T-helper 2 cell treated with Interferon-gamma antibody and Interleukin-4, amounts not matched to agents 5 μg/mL and 100 μg/mL, for 36 hours (primary cell): Measurements from ENCODE around the gene RBM38.
A peak's percentile ranks its signal among the peaks of the same experiment; 100 is the strongest.

Experiments
- DNase-seq: peaks from one replicate; pipeline ENCODE4 v3.0.0; 2021; ENCODE audit warnings: low spot score
- H3K27ac Mint-ChIP-seq: one replicate; pipeline ENCODE4 v1.8.0; 2021; ENCODE audit warnings: mild to moderate bottlenecking, mixed read lengths
- H3K27me3 Mint-ChIP-seq: one replicate; pipeline ENCODE4 v1.8.0; 2021; ENCODE audit warnings: low read depth, mixed read lengths
- H3K36me3 Mint-ChIP-seq: one replicate; pipeline ENCODE4 v1.8.0; 2021; ENCODE audit warnings: low read depth, mixed read lengths
- H3K4me1 Mint-ChIP-seq: one replicate; pipeline ENCODE4 v1.8.0; 2021; ENCODE audit warnings: low read depth, mixed read lengths
- H3K4me3 Mint-ChIP-seq: one replicate; pipeline ENCODE4 v1.8.0; 2022; ENCODE audit warnings: mild to moderate bottlenecking, moderate library complexity, mixed read lengths
- H3K9me3 Mint-ChIP-seq: one replicate; pipeline ENCODE4 v1.8.0; 2021; ENCODE audit warnings: mixed read lengths

The RBM38 gene

DNA sequence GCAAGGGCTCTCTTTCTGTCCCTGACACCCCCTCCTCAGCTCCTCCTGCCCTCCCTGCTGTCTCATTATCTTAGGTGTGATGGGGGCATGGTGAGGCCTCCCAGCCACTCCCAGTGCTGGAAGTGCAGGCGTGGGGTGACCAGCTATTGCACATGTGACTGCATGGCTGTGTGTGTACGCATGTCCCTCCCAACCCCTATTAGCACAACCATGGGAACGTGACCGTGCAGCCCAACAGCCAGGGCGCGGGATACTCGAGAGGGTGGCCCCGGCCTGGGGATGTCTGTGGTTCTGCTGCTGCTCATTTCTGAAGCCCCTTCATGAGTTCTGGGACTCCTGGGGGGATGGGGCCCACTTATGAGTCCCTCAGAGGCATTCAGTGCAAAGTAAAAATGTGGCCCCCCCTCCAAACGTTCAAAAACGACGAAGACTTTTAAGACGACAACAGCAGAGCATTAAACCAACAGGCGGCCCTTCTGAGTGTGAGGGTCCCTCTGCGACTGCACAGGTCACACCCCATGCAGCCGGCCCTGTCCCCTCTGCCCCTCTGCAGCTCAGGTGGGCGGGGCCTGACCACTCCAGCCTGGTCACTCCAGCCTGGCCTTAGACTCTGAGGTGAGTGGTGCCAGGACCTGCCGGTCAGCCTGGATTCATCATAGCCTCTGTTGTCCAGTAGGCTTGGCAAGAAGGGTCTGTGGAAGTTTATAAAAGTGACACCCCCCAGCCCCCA, 51.1 kb downstream of the RBM38 start:
- Mint-ChIP-seq H3K4me1 (peaks cover 9% of the 10 kb centered on the region), H3K4me3 (no peak overlapping the region), H3K27me3 (peaks cover 15% of the 10 kb centered on the region), H3K27ac (no peak overlapping the region), H3K36me3 (no peaks in the 10 kb centered on the region), H3K9me3 (peaks cover 3% of the 10 kb centered on the region)
- DNase-seq = no peak

DNA sequence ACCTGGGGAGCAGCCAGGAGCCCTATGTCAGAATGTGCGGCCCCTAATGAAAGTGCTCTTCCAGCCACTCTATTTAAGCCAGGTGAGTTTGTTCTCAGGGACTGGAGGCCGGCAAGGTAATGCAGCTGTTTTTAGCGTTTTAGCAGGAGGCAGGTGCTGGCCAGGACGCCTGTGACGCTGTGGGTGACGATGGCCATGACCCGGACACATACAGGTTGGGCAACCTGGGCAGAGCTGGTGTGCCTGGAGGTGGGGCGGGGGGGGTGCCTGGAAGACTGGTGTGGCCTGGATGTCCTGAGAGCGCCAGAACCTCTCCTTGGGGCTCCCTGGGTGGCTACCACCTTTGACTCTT, 51.7 kb downstream of the RBM38 start:
- Mint-ChIP-seq H3K36me3 (no peaks in the 10 kb centered on the region), H3K27me3 (peaks cover 18% of the 10 kb centered on the region), H3K9me3 (peaks cover 3% of the 10 kb centered on the region), H3K27ac (no peak overlapping the region), H3K4me3 (no peak overlapping the region), H3K4me1 (peaks cover 9% of the 10 kb centered on the region)
- DNase-seq = no peak

- no peak overlapping the region for H3K27ac Mint-ChIP-seq
- H3K4me1 Mint-ChIP-seq = peaks cover 7% of the 10 kb centered on the region
- peaks cover 3% of the 10 kb centered on the region for H3K9me3 Mint-ChIP-seq
- DNase-seq = no peak
- no peak overlapping the region for H3K4me3 Mint-ChIP-seq
- H3K36me3 Mint-ChIP-seq = no peaks in the 10 kb centered on the region
- H3K27me3 Mint-ChIP-seq = peaks cover 24% of the 10 kb centered on the region
These were observed 52.4 kb downstream of the RBM38 start for GRCh38 chr20:57443349-57444265.

DNA sequence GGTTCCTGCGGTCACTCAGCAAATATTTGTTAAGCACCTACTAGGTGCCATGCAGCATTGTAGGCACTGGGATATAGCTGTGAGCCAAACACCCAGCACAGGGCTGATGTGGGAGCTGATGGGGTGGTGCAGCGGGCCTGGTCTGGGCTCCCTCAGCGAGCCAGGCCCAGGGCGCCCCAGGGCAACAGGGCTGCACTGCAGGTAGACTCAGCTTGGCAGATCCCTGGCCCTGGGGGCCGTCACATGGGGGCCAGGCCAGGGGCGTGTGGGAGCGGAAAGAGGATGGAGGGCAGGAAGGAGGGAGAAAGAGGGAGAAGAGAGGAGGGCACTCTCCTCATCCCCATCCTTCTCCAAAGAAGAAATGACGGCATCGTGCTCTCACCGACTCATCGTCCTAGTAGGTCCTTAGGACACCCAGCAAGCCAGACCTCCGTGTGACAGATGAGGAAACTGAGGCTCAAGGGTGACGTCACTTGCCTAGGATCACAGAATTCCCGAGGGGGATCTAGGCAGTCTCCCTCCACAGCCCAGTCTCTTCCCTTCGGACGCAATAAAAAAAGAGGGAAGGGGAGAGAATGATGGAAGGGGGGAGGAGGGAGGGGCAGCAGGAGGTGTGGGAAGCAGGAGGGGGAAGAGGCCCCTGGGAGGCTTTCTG, 53.3 kb downstream of the RBM38 start:
- Mint-ChIP-seq H3K27me3 (peaks cover 28% of the 10 kb centered on the region), H3K36me3 (no peaks in the 10 kb centered on the region), H3K9me3 (peaks cover 3% of the 10 kb centered on the region), H3K27ac (no peak overlapping the region), H3K4me3 (no peak overlapping the region), H3K4me1 (peaks cover 7% of the 10 kb centered on the region)
- DNase-seq = no peak

DNA sequence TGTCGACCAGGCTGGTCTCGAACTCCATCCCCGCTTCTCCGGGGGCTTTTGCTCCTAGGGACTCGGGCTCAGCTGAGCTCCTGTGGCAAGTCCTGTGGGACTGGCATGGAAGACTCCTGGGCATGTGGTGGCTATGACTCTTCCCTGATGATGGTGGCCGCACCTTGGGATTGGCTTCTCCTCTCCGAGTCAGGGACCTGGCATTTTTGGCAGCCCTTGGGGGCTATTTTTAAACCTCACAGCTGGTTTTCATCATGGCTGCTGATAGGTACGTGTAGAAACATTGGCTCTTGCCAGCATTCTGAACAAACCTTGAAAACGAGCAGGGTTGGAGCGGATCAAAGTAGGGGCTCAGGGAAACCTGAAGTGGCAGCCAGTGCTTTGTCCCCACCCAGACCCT, 54.1 kb downstream of the RBM38 start:
- Mint-ChIP-seq H3K27ac (no peak overlapping the region), H3K9me3 (peaks cover 3% of the 10 kb centered on the region), H3K27me3 (peaks cover 34% of the 10 kb centered on the region), H3K36me3 (no peaks in the 10 kb centered on the region), H3K4me1 (peaks cover 10% of the 10 kb centered on the region), H3K4me3 (no peak overlapping the region)
- no peak for DNase-seq

DNA sequence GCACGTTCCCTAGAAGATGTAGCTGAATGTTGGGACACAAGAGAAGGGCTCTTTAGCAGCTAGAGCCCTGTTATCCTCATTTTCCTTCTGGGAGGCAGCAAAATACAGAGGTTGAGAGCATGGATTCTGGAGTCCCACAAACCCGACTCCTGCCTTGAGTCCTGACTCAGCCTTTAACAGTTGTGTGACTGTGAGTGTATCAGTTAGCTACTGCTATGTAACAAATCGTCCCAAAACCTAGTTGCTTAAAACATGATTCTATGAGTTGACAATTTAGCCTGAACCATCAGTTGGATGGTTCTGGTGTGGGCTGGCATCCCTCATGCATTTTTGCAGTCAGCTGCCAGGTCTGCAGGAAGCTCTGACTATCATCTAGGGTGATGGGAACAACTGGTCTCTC, 54.6 kb downstream of the RBM38 start:
- peaks cover 3% of the 10 kb centered on the region for H3K9me3 Mint-ChIP-seq
- DNase-seq = no peak
- H3K27ac Mint-ChIP-seq = no peak overlapping the region
- H3K36me3 Mint-ChIP-seq = no peaks in the 10 kb centered on the region
- no peak overlapping the region for H3K4me3 Mint-ChIP-seq
- H3K27me3 Mint-ChIP-seq = peaks cover 34% of the 10 kb centered on the region
- peaks cover 13% of the 10 kb centered on the region for H3K4me1 Mint-ChIP-seq

DNA sequence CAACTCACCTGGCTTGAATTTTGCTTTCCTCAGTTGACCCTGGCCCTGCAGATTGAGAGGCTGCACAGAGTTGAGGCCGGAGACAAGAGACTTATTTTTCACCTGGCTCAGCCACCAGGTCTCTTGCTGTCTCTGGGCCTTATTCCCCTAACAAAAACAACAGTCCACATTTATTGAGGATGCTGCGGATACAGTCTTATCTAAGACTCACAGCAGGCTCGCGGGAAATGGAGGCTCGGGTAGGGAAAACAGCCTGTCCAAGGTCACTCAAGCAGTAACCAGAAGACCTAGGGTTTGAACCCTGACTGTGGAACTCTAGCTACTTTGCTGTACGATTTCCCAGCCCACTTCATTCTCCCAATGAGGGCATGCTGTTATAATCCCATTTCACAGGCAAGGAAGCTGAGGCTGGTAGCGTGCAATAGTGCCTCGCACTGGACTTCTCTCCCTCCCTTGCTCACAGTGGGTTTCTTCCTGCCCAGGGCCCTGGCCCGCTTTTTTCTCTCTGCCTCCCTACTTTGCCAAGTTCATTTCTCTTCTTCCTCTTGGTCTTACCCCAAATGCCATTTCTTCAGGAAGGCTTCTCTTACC, 57.7 kb downstream of the RBM38 start:
- H3K36me3 Mint-ChIP-seq = no peaks in the 10 kb centered on the region
- DNase-seq = no peak
- H3K4me3 Mint-ChIP-seq = no peak overlapping the region
- H3K4me1 Mint-ChIP-seq = peaks cover 28% of the 10 kb centered on the region
- H3K27ac Mint-ChIP-seq = peak overlapping the region; percentile 35
- H3K27me3 Mint-ChIP-seq = peaks cover 34% of the 10 kb centered on the region
- peaks cover 3% of the 10 kb centered on the region for H3K9me3 Mint-ChIP-seq

- peaks cover 28% of the 10 kb centered on the region for H3K4me1 Mint-ChIP-seq
- H3K9me3 Mint-ChIP-seq = peaks cover 3% of the 10 kb centered on the region
- H3K4me3 Mint-ChIP-seq = no peak overlapping the region
- H3K27me3 Mint-ChIP-seq = peaks cover 37% of the 10 kb centered on the region
- H3K27ac Mint-ChIP-seq = peak overlapping the region; percentile 35
- DNase-seq = no peak
- H3K36me3 Mint-ChIP-seq = no peaks in the 10 kb centered on the region
These were observed 58.5 kb downstream of the RBM38 start for GRCh38 chr20:57449398-57450354.

DNA sequence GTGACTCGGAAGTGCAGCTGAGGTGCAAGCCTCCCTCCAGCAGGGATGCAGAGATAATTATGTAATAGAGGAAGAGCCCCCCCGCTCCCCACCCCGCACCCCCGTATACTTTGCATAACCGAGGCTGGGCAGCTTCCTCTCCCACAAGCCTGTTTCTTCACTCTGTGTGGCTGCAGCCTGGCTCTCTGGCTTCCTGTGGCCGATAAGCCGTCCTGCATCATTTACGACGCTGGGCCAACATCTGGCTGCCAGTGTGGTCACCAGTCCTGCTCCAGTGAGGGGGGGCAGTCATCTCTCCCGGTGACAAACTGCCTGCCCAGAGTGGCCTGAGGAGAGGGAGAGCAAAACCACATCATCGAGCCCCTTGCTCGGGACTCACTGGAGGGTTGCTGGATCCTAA, 59.2 kb downstream of the RBM38 start:
- Mint-ChIP-seq H3K27me3 (peaks cover 36% of the 10 kb centered on the region), H3K4me3 (peak overlapping the region; percentile 36), H3K27ac (no peak overlapping the region), H3K4me1 (peaks cover 28% of the 10 kb centered on the region), H3K36me3 (no peaks in the 10 kb centered on the region), H3K9me3 (peaks cover 2% of the 10 kb centered on the region)
- DNase-seq = no peak

DNA sequence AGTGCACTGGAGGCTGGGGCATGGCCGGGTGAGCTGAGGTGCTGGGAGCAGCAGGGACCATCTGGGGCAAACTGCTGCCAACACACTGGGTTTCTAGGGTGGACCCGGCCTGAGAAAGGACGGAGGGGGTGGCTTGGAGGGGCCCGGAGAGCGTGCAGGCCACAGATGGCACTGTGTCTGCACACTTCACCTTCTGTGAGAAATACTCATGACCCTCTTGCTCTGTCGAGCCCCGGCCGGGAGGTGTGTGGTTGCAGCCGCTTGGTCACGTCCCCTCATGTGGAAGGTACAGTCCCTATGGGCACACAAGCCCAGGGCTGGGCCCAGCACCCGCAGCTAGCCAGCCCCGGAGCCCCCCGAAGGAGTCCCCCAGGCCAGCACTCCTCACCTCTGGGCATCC, 59.7 kb downstream of the RBM38 start:
- DNase-seq = no peak
- Mint-ChIP-seq H3K27me3 (peaks cover 34% of the 10 kb centered on the region), H3K4me3 (no peak overlapping the region), H3K9me3 (no peaks in the 10 kb centered on the region), H3K36me3 (no peaks in the 10 kb centered on the region), H3K27ac (no peak overlapping the region), H3K4me1 (peaks cover 28% of the 10 kb centered on the region)

GRCh38 chr20:57451431-57451794, 60.2 kb downstream of the RBM38 start:
- H3K27ac Mint-ChIP-seq = no peak overlapping the region
- H3K4me3 Mint-ChIP-seq = peak overlapping the region; percentile 16
- DNase-seq = no peak
- peaks cover 27% of the 10 kb centered on the region for H3K4me1 Mint-ChIP-seq
- peaks cover 30% of the 10 kb centered on the region for H3K27me3 Mint-ChIP-seq
- H3K36me3 Mint-ChIP-seq = no peaks in the 10 kb centered on the region
- H3K9me3 Mint-ChIP-seq = no peaks in the 10 kb centered on the region

DNA sequence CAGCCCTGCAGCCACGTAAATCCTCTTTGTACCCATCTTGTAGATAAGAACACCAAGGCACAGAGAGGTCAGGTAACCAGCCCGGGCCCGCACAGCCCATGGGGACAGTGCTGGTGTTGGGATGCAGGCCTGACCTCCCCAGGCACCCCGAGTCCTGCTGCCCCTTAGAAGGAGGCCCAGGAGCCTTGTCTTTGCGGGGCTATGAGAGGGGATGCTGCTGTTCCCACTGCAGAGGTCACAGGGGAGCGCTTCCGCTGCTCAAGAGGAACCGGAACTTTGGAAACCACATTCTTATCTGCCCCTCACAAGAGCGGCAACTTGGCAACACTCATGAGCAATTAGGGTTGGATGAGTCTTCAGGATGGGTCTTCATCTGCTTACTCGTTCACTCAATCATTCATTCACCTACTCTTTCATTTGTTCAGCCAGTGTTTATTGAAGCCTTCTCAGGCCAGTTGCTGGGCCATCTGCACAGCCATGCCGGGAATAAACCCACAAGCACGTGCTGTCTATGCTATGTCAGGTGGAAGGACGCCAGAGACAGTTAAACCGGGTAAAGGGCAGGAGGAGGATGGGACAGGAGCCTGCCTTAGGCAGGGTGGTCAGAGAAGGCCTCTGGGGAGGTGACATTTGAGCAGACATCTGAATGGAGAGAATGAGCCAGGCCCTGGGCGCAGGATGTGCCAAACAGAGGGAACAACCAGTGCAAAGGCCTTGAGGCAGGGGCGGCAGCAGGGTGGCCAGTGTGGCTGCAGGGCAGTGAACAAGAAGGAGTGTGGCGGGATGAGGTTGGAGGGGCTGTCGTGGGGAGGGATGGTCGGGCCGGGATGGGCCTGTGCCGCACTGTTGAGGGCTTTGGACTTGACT, 60.8 kb downstream of the RBM38 start:
- Mint-ChIP-seq H3K36me3 (no peaks in the 10 kb centered on the region), H3K27ac (peak overlapping the region; percentile 59), H3K9me3 (no peaks in the 10 kb centered on the region), H3K4me3 (peak overlapping the region; percentile 16), H3K4me1 (peaks cover 26% of the 10 kb centered on the region), H3K27me3 (peaks cover 28% of the 10 kb centered on the region)
- DNase-seq = no peak
